Measurements from ENCODE around the gene JPH3.

DNA sequence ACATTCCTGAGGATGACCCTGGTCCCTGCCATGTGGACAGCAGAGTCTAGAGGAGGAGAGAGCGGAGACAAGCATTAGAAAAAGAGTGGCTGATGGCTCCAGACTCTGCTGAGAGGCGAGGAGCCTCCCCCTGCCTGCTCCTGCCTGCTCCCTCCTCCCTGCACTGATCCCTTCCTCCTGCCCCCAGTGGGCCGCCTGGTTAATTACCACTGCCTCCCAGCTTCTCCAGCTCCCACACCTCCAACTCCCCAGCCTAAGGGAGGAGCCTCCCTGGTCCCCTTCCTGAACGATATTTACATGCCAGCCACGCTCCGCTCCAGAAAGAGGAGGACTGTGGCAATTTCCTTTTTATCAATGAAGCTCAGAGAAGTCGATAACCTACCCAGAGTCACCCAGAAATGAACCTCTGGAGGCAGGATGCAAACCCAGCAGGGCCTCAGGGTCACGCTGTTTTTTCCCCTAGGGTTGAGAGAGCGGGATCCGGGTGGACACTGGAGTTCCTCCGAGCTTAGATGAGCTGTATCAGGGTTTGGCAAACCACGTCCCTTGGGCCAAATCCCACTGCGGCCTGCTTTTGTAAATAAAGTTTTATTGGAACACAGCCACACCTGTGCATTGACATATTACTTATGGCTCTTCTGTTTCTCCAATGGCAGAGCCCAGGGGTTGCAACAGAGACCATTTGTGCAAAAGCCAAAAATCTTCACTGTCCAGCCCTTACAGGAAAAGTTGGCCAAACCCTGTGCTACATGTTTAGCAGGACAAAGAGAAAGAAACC, 27.1 kb upstream of the JPH3 start:
- TF ChIP-seq, protein P1, sequence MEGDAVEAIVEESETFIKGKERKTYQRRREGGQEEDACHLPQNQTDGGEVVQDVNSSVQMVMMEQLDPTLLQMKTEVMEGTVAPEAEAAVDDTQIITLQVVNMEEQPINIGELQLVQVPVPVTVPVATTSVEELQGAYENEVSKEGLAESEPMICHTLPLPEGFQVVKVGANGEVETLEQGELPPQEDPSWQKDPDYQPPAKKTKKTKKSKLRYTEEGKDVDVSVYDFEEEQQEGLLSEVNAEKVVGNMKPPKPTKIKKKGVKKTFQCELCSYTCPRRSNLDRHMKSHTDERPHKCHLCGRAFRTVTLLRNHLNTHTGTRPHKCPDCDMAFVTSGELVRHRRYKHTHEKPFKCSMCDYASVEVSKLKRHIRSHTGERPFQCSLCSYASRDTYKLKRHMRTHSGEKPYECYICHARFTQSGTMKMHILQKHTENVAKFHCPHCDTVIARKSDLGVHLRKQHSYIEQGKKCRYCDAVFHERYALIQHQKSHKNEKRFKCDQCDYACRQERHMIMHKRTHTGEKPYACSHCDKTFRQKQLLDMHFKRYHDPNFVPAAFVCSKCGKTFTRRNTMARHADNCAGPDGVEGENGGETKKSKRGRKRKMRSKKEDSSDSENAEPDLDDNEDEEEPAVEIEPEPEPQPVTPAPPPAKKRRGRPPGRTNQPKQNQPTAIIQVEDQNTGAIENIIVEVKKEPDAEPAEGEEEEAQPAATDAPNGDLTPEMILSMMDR (IDR thresholded peaks at IDR 0.05): no peak
- TF ChIP-seq POLR2A (IDR thresholded peaks at IDR 0.05) (no peak), POLR2AphosphoS5 (IDR thresholded peaks at IDR 0.05) (no peak), EP300 (IDR thresholded peaks at IDR 0.05) (no peak)

Data from sigmoid colon (tissue), 4 donors.